Aorta (tissue), 5 donors: ENCODE results near the gene MPP1. TPM values are rescaled to one million over a fixed set of nuclear protein-coding genes. Genes with fewer than 3 reads are reported as not detected.

Experiments
- ATAC-seq: fragments of 200-7000 bp; cut with Tn5 transposase; one replicate; pipeline ENCODE4 v1.9.1; 2022; ENCODE audit warnings: moderate library complexity; ENCODE audit not compliant: low FRiP score
- DNase-seq, 2 donors: peaks; one replicate each; pipeline ENCODE4 v3.0.0-alpha.2; 2020
- H3K27ac ChIP-seq, 2 donors: one replicate each; pipeline ENCODE4 v1.5.1; 2013; ENCODE audit warnings: low read length in 2 of 2, mild to moderate bottlenecking in 2 of 2, moderate library complexity in 2 of 2, control low read depth in 1 of 2, inconsistent platforms in 1 of 2, low read depth in 1 of 2
- H3K27me3 ChIP-seq, 2 donors: one replicate each; pipeline ENCODE4 v1.6.1; 2013; ENCODE audit warnings: control low read depth in 1 of 2, low read length in 1 of 2, mild to moderate bottlenecking in 1 of 2, moderate library complexity in 1 of 2; ENCODE audit not compliant: insufficient read depth in 2 of 2, control insufficient read depth in 1 of 2
- H3K36me3 ChIP-seq, 2 donors: one replicate each; pipeline ENCODE4 v1.6.1; 2013; ENCODE audit warnings: control low read depth in 1 of 2, low read length in 1 of 2, mild to moderate bottlenecking in 1 of 2; ENCODE audit not compliant: insufficient read depth in 2 of 2, control insufficient read depth in 1 of 2
- H3K4me1 ChIP-seq, 2 donors: one replicate each; pipeline ENCODE4 v1.6.1; 2013; ENCODE audit warnings: low read length in 2 of 2, control low read depth in 1 of 2, mild to moderate bottlenecking in 1 of 2, moderate library complexity in 1 of 2; ENCODE audit not compliant: insufficient read depth in 2 of 2, control insufficient read depth in 1 of 2
- H3K4me3 ChIP-seq, 2 donors: one replicate each; pipeline ENCODE4 v1.5.1; 2013; ENCODE audit warnings: low read length in 2 of 2, control low read depth in 1 of 2, mild to moderate bottlenecking in 1 of 2
- H3K9me3 ChIP-seq: one replicate; pipeline ENCODE4 v1.6.1; 2013; ENCODE audit warnings: mild to moderate bottlenecking, low read length; ENCODE audit not compliant: control insufficient read depth
- WGBS, 2 donors: extraction: QIAGEN DNeasy Blood & Tissue Kit; methylation state at CpG; one replicate each; pipeline ENCODE4 v1.1.7; 2013; 5-methylcytosine and 5-hydroxymethylcytosine counted together
- intact Hi-C, 2 donors: fragments of 100-400 bp; cut with DNase I; formaldehyde crosslinking; loops; one replicate each; pipeline versions ENCODE4 v1.14.2 to v1.15.0; 2022
- polyA plus RNA-seq, 2 donors: library from polyadenylated mRNA; stranded (reverse); fragments of 200-250 nt; gene quantifications; one replicate each; pipeline ENCODE4 v1.2.3, GENCODE V29; 2013
- total RNA-seq, 2 donors: library from RNA; stranded (reverse); fragmentation: NEBNext Ultra II Directional; extraction: Animal tissue kit (Norgen Biotek cat#: 25700); gene quantifications; one replicate each; pipeline ENCODE4 v1.2.1, GENCODE V29; 2021
- donor health status: healthy with polysubstance abuse.
- donor health status: Bipolar disorder and iron deficiency.
- donor health status: DM: no; HTN: no; CAD: no.
- donor health status: DM: no; HTN: no; CAD: no.
- donor health status: DM: yes; HTN: yes; CAD: no.

The MPP1 gene
- total and polyA plus RNA-seq, 4 donors, result 23.4 to 45.7 (median 37.8) TPM

DNA sequence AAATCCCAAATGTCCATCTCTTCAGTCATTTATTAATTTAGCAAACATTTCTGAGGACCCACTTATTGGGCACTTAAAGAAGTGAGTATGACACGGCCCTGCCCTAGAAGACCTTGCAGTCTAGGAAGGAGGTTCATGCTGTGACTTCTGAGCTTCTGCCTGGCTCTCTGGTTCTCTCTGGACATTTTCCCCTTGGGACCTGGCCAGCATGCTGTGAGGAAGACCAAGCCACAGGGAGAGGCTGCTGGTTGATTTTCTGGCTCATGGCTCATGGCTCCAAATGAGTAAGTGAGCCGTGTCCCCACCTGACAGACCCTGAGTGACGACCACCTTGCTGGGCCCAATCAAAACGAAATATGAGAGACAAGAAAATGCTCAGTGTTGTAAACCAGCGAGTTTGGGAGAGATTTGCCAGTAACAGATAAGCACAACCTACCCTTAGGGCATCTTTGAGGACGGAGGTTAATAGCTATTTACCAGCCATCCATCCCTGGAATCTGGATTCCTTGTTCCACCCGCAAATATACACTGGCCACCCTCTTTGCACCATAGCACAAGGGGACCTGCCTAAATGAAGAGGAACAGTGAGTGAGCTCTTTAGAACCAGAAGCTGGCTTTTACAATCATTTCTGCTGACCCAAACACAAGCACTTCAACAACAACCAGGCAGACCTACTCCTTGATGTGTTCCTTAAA, 876 bp downstream of the MPP1 start:
- no peak for ATAC-seq
- H3K4me3 ChIP-seq, result peak overlapping the region; percentile 5 to 7
- no peak for DNase-seq
- peaks cover 0 to 1% of the 10 kb centered on the region in 2 donors for H3K4me1 ChIP-seq
- 45 to 50% methylated on average over 7 of the region's 7 CpGs for WGBS, 2 donors
- no peaks in the 10 kb centered on the region for H3K36me3 ChIP-seq
- no peaks in the 10 kb centered on the region for H3K27me3 ChIP-seq
- intact Hi-C loops, result no loop called here
- H3K9me3 ChIP-seq, result no peaks in the 10 kb centered on the region
- H3K27ac ChIP-seq, result no peak overlapping the region

GRCh38 chrX:154802947-154803346, 2.3 kb downstream of the MPP1 start:
- Histone ChIP-seq H3K4me3 (no peak overlapping the region), H3K27me3 (no peaks in the 10 kb centered on the region), H3K36me3 (no peaks in the 10 kb centered on the region), H3K9me3 (no peaks in the 10 kb centered on the region), H3K4me1 (peaks cover 0 to 1% of the 10 kb centered on the region in 2 donors), H3K27ac (no peak overlapping the region)
- intact Hi-C loops, result no loop called here
- ATAC-seq (no peak), DNase-seq (no peak)
- WGBS, 2 donors, result 81 to 93% methylated on average over 2 of the region's 2 CpGs

DNA sequence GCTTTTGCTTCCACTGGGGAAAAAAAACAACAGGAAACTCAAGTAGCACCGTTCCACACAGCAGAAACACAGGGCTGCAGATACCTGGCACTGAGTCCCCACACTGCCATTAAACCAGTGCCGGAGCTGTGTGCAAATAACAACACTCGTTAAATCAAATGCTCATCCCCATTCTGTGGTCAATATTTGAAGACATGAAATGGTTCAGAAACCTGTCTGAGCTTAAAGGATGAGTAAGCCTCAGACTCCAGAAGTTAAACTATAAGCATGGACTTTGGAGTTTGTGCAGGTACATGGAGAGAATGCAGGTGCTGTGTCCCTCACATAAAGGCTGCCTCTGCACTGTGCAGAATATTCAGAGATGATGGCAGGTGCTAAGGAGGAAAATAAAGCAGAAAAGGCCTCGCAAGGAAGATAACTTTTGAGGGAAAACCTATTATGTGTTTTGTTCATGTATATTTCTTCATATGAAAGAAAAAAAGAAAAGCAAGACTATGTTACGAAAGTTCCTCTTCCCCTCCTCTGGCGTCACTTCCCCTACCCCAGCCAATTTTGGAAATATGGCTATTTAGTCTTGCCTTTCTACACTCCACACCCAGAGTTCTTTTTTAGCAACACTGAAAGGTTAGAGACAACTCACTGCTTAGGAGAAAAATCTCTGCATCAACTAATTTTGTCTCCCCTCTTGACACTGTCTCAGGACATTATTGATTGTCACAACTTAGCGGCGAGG, 4.6 kb downstream of the MPP1 start:
- ATAC-seq, result no peak
- Histone ChIP-seq H3K27me3 (no peaks in the 10 kb centered on the region), H3K9me3 (no peaks in the 10 kb centered on the region), H3K36me3 (no peaks in the 10 kb centered on the region), H3K4me3 (no peak overlapping the region), H3K27ac (no peak overlapping the region), H3K4me1 (no peaks in the 10 kb centered on the region)
- DNase-seq, result no peak
- intact Hi-C loops, result no loop called here
- WGBS, 2 donors, result 81 to 86% methylated on average over 8 of the region's 8 CpGs

DNA sequence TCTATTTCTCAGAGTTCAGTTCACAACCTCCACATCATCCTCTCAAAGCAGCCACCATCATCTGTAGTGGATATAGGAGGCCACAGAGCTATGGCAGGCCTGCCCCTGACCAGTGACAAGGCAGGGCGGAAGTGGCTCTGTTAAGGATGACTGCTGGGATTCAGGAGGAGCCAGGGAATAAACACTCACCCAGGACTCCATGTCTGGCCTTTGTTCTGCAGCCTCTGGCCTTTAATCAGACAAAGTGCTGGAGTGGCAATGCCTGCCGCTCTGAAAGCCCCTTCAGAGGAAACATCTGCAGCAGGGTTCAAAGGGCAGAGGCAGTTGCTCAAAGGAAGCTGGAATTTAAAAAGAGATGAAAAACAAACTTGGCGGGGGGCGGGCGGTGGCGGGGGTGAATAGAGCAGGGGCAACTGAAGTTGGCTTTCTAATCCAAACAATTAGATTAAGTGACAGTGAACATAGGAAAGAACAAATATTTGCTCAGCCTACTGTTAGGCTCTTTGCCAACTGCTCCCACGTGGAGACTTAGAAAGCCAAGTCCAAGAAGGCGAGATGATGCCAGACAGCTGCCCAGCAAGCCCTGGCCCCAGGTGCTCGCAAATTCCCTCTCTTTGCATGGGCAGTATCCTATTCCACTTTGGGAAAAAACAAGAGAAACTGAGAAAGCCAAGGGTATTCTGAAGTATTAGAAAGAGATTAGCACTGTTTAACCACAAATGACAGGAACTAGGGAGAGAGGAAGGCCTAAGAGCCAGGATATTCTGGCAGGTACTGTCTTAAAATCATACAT, 5.5 kb downstream of the MPP1 start:
- Histone ChIP-seq H3K4me1 (no peaks in the 10 kb centered on the region), H3K4me3 (no peak overlapping the region), H3K27me3 (no peaks in the 10 kb centered on the region), H3K36me3 (no peaks in the 10 kb centered on the region), H3K9me3 (no peaks in the 10 kb centered on the region), H3K27ac (no peak overlapping the region)
- WGBS, 2 donors, result 67 to 78% methylated on average over 9 of the region's 9 CpGs
- ATAC-seq (peak; percentile 36), DNase-seq (no peak)
- intact Hi-C loops, result no loop called here

GRCh38 chrX:154797006-154797405, 8.3 kb downstream of the MPP1 start:
- H3K27ac ChIP-seq, result no peak overlapping the region
- ATAC-seq, result no peak

DNA sequence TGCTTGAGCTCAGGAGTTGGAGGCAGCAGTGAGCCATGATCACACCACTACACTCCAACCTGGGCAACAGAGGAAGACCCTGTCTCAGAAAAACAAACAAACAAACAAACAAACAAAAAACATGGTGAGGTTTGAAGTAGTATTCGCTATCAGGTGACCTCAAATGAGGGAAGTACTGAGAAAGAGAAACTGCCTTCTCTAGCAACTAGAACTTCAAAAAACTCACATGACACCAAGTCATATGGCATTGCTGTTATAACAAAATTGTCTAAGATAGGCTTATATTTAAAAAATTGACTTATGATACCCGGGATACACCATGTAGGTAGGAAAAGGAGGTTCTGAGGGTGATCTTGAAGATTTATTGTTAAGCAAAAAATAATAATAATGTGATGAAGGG, 10.3 kb downstream of the MPP1 start:
- intact Hi-C loops, result no loop called here
- DNase-seq, result no peak
- no peak overlapping the region for H3K27ac ChIP-seq
- WGBS, 2 donors, result 79 to 90% methylated on average over 2 of the region's 2 CpGs
- no peaks in the 10 kb centered on the region for H3K27me3 ChIP-seq
- no peaks in the 10 kb centered on the region for H3K36me3 ChIP-seq
- ATAC-seq, result no peak
- H3K9me3 ChIP-seq, result no peaks in the 10 kb centered on the region
- no peak overlapping the region for H3K4me3 ChIP-seq
- H3K4me1 ChIP-seq, result peaks cover 0 to 1% of the 10 kb centered on the region in 2 donors

More at GRCh38 chrX:154797006-154797405, 8.3 kb downstream of the MPP1 start:
- H3K9me3 ChIP-seq, result no peaks in the 10 kb centered on the region
- no peak overlapping the region for H3K4me3 ChIP-seq
- no peaks in the 10 kb centered on the region for H3K36me3 ChIP-seq
- intact Hi-C loops, result no loop called here
- H3K27me3 ChIP-seq, result no peaks in the 10 kb centered on the region
- H3K4me1 ChIP-seq, result no peaks in the 10 kb centered on the region
- 63 to 69% methylated on average over 6 of the region's 6 CpGs for WGBS, 2 donors
- no peak for DNase-seq

DNA sequence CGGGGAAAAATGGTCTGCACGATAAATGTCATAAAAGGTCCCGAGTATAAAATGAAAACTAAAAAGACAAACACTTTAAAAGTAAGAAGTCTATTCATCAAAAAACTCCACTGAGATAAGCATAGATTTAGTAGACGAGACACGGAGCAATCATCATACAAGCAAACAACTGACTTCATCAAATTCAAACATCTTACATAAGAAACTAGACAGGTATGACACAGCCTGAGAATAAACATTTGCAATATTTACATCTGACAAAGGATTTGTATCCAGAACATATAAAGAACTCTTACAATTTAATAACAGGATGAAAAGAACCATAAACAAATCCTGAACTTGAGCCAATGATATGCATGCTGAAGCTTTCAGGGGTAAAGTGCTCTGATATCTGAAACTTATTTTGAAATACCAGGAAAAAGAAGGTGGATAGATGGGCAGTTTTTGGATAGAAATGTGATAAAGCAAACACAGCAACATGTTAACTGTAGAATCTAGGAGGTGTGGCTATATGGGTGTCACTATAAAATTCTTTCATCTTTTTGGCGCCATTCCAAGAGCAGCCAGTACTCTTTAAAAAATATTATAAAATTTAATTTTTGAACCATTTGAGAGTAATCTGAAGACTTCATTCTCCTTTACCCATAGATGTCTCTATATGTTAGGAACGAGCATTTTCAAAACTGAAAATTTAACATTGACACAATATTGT, 12.0 kb downstream of the MPP1 start:
- Histone ChIP-seq H3K27me3 (no peaks in the 10 kb centered on the region), H3K4me1 (peaks cover 0 to 1% of the 10 kb centered on the region in 2 donors), H3K36me3 (no peaks in the 10 kb centered on the region), H3K4me3 (no peak overlapping the region), H3K27ac (no peak overlapping the region), H3K9me3 (no peaks in the 10 kb centered on the region)
- DNase-seq (no peak), ATAC-seq (no peak)
- intact Hi-C loops, result no loop called here
- 74 to 86% methylated on average over 7 of the region's 7 CpGs for WGBS, 2 donors

- Histone ChIP-seq H3K36me3 (no peaks in the 10 kb centered on the region), H3K27me3 (no peaks in the 10 kb centered on the region), H3K4me1 (peaks cover 0 to 1% of the 10 kb centered on the region in 2 donors), H3K9me3 (no peaks in the 10 kb centered on the region), H3K27ac (no peak overlapping the region), H3K4me3 (no peak overlapping the region)
- ATAC-seq (no peak), DNase-seq (no peak)
- intact Hi-C loops, result no loop called here
- WGBS, 2 donors, result 91 to 92% methylated on average over 8 of the region's 8 CpGs
Measured at GRCh38 chrX:154791939-154792338, 13.3 kb downstream of the MPP1 start.
